ENCODE data around the gene DTX3.

DNA sequence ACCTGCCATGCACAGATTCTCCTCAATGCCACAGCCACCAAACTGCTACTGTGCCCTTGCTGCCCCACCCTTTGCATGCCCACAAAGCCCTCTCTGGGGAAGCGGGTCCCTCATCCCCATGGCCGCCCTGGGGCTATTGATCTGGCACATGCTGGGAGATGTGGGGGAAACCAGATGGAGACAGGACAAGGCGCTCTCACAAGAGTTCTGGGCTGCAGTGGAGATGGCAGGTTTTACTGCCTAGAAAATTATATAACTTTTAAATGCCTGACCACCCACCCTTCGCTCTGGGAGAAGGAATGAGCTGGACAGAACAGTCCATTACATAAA, 24.2 kb upstream of the DTX3 start:
- no peak for TF ChIP-seq CTCF (conservative IDR thresholded peaks at IDR 0.05; ENCODE audit: low read depth, low read length)
- no peak for TF ChIP-seq EZH2phosphoT487 (IDR thresholded peaks at IDR 0.05; ENCODE audit: borderline replicate concordance, low read length)
